ENCODE measurements around the gene MEX3D.

- TF ChIP-seq CTCF (IDR thresholded peaks at IDR 0.05): no peak
- no peak for TF ChIP-seq POLR2A (IDR thresholded peaks at IDR 0.05)
Measured at GRCh38 chr19:1615156-1615765, 47.1 kb upstream of the MEX3D start.
